Measurements from ENCODE around the gene DSCAML1.
"Not testable (repeated sequence)": the region's sequence is repeated elsewhere in the genome, so short reads cannot be mapped to it uniquely, and the experiment has no call there.

Gene DSCAML1

GRCh38 chr11:117818041-117818873 lies 21.2 kb upstream of the DSCAML1 start:
- DNase-seq, result no peak

- DNase-seq, result peak; percentile 88
These were observed 20.5 kb upstream of the DSCAML1 start for GRCh38 chr11:117817368-117818040.

GRCh38 chr11:117816846-117817367 lies 19.9 kb upstream of the DSCAML1 start:
- no peak for DNase-seq

GRCh38 chr11:117816151-117816741 lies 19.2 kb upstream of the DSCAML1 start:
- DNase-seq, result no peak

- peak; percentile 55 for DNase-seq
These were observed 18.3 kb upstream of the DSCAML1 start for GRCh38 chr11:117815262-117815803.

- peak; percentile 55 for DNase-seq
These were observed 17.8 kb upstream of the DSCAML1 start for GRCh38 chr11:117814766-117815261.

- DNase-seq, result no peak
These were observed 17.3 kb upstream of the DSCAML1 start for GRCh38 chr11:117814204-117814765.

GRCh38 chr11:117810056-117810451 lies 13.0 kb upstream of the DSCAML1 start:
- DNase-seq, result not testable (repeated sequence)

- no peak for DNase-seq
These were observed 12.4 kb upstream of the DSCAML1 start for GRCh38 chr11:117809236-117810055.

GRCh38 chr11:117808784-117809183 lies 11.8 kb upstream of the DSCAML1 start:
- no peak for DNase-seq

- peak; percentile 79 for DNase-seq
These were observed 10.7 kb upstream of the DSCAML1 start for GRCh38 chr11:117807482-117808327.

- DNase-seq, result no peak
These were observed 9.8 kb upstream of the DSCAML1 start for GRCh38 chr11:117806846-117807245.

GRCh38 chr11:117805045-117805444 lies 8.0 kb upstream of the DSCAML1 start:
- DNase-seq, result no peak

- DNase-seq, result no peak
These were observed 6.9 kb upstream of the DSCAML1 start for GRCh38 chr11:117803896-117804295.

- DNase-seq, result no peak
These were observed 2.6 kb upstream of the DSCAML1 start for GRCh38 chr11:117799634-117800033.

- no peak for DNase-seq
These were observed 552 bp downstream of the DSCAML1 start for GRCh38 chr11:117796456-117796871.

- no peak for DNase-seq
These were observed 1.2 kb downstream of the DSCAML1 start for GRCh38 chr11:117795638-117796455.

GRCh38 chr11:117794772-117795629 lies 2.0 kb downstream of the DSCAML1 start:
- DNase-seq, result no peak

- no peak for DNase-seq
These were observed 2.9 kb downstream of the DSCAML1 start for GRCh38 chr11:117794135-117794534.

All from activated T-cell treated with anti-CD3 and anti-CD28 coated beads for 4 hours (primary cell).